Right atrium auricular region (tissue), 2 donors: ENCODE data around the gene CHD1L. TPM values are rescaled to one million over a fixed set of nuclear protein-coding genes. Genes with fewer than 3 reads are reported as not detected.
"Not testable (repeated sequence)": the region's sequence is repeated elsewhere in the genome, so short reads cannot be mapped to it uniquely, and the experiment has no call there.

Source experiments
- DNase-seq: peaks from one replicate; pipeline ENCODE4 v3.0.0-alpha.2; 2019; ENCODE audit warnings: low spot score
- H3K27ac ChIP-seq, 2 donors: fragments of 200-600 bp; sonication (generic); 1 replicate in 1 of 2; 2 replicates in 1 of 2; pipeline ENCODE4 v1.5.1; 2016 to 2019
- H3K27me3 ChIP-seq, 2 donors: fragments of 200-600 bp; sonication (generic); one replicate each; pipeline versions ENCODE4 v1.5.1 to v1.6.0; 2017 to 2019
- H3K36me3 ChIP-seq: fragments of 200-600 bp; sonication (generic); one replicate; pipeline ENCODE4 v1.5.1; 2016
- H3K4me1 ChIP-seq, 2 donors: fragments of 200-600 bp; sonication (generic); one replicate each; pipeline versions ENCODE4 v1.5.1 to v1.6.0; 2017 to 2019
- H3K4me3 ChIP-seq, 2 donors: fragments of 200-600 bp; sonication (generic); 1 replicate in 1 of 2; 2 replicates in 1 of 2; pipeline ENCODE4 v1.5.1; 2017 to 2019; ENCODE audit warnings: mild to moderate bottlenecking in 1 of 2, moderate library complexity in 1 of 2
- H3K9me3 ChIP-seq, 2 donors: fragments of 200-600 bp; sonication (generic); one replicate each; pipeline ENCODE4 v1.5.1; 2019
- total RNA-seq, 2 donors: library from RNA; depleted of rRNA; stranded (reverse); fragments of >200 nt; gene quantifications; one replicate each; pipeline ENCODE4 v1.1.0, GENCODE V29; 2016
- TF ChIP-seq, protein P1 (sequence below), 2 donors: fragments of 200-600 bp; sonication (generic); IDR thresholded peaks; one replicate each; pipeline ENCODE4 v1.5.1; 2019; ENCODE audit warnings: antibody characterized with exemption in 2 of 2

CHD1L gene
- total RNA-seq, 2 donors from 2014 or later, result 5.5 to 7.1 TPM

- Histone ChIP-seq H3K9me3 (no peaks in the 10 kb centered on the region), H3K4me3 (no peak overlapping the region), H3K4me1 (no peaks in the 10 kb centered on the region), H3K27ac (no peak overlapping the region), H3K36me3 (no peaks in the 10 kb centered on the region), H3K27me3 (no peaks in the 10 kb centered on the region)
- TF ChIP-seq, protein P1, sequence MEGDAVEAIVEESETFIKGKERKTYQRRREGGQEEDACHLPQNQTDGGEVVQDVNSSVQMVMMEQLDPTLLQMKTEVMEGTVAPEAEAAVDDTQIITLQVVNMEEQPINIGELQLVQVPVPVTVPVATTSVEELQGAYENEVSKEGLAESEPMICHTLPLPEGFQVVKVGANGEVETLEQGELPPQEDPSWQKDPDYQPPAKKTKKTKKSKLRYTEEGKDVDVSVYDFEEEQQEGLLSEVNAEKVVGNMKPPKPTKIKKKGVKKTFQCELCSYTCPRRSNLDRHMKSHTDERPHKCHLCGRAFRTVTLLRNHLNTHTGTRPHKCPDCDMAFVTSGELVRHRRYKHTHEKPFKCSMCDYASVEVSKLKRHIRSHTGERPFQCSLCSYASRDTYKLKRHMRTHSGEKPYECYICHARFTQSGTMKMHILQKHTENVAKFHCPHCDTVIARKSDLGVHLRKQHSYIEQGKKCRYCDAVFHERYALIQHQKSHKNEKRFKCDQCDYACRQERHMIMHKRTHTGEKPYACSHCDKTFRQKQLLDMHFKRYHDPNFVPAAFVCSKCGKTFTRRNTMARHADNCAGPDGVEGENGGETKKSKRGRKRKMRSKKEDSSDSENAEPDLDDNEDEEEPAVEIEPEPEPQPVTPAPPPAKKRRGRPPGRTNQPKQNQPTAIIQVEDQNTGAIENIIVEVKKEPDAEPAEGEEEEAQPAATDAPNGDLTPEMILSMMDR (IDR thresholded peaks at IDR 0.05), result no peak
- no peak for DNase-seq
Measured at GRCh38 chr1:147236448-147236847, 6.0 kb upstream of the CHD1L start.

GRCh38 chr1:147236959-147237791 lies 5.3 kb upstream of the CHD1L start:
- no peak for DNase-seq
- Histone ChIP-seq H3K4me1 (no peaks in the 10 kb centered on the region), H3K27ac (no peak overlapping the region), H3K4me3 (no peak overlapping the region), H3K27me3 (no peaks in the 10 kb centered on the region), H3K9me3 (no peaks in the 10 kb centered on the region), H3K36me3 (no peaks in the 10 kb centered on the region)
- TF ChIP-seq, protein P1 (IDR thresholded peaks at IDR 0.05), result no peak

DNA sequence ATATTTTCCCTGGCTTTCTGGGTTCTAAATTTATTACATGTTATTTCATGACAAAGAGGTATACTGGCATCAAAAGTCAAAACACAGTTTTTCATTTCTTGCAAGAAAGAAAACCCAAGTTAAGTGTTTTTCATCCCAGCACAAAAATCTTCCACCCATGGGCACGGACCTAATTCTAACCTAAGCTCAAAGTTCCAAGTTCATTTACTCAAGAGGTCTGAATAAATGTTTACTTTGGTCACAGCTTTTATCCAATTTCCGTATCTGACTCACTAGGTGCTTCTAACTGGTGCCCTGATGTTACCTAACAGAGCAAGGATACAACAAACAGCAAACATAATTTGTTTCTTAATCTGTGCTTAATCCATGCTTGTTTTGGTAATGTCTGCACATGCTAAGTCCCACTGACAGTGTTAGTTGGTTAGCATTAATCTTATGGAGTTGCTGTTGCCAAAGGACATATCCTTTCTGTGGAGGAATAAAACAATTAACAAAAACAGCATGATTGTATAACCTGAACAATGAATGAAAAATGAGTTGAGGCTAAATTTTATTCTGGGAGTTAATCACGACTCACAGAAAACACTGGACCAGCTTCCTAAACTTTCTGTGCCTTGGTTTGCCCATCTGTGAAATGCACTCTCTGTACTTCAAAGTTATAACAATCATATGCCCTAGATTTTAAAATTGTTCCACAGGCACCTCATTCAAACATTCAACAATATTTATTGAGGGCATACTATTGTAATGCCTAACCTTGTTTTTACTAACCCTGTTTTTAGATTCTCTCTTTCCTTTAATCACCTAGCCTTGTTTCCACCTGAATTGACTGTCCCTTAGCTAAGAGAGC lies 4.2 kb upstream of the CHD1L start:
- no peaks in the 10 kb centered on the region for H3K36me3 ChIP-seq
- H3K9me3 ChIP-seq, result no peaks in the 10 kb centered on the region
- TF ChIP-seq, protein P1 (IDR thresholded peaks at IDR 0.05), result no peak
- no peak overlapping the region for H3K27ac ChIP-seq
- H3K4me3 ChIP-seq, result no peak overlapping the region
- H3K27me3 ChIP-seq, result no peaks in the 10 kb centered on the region
- H3K4me1 ChIP-seq, result no peaks in the 10 kb centered on the region
- no peak for DNase-seq

DNA sequence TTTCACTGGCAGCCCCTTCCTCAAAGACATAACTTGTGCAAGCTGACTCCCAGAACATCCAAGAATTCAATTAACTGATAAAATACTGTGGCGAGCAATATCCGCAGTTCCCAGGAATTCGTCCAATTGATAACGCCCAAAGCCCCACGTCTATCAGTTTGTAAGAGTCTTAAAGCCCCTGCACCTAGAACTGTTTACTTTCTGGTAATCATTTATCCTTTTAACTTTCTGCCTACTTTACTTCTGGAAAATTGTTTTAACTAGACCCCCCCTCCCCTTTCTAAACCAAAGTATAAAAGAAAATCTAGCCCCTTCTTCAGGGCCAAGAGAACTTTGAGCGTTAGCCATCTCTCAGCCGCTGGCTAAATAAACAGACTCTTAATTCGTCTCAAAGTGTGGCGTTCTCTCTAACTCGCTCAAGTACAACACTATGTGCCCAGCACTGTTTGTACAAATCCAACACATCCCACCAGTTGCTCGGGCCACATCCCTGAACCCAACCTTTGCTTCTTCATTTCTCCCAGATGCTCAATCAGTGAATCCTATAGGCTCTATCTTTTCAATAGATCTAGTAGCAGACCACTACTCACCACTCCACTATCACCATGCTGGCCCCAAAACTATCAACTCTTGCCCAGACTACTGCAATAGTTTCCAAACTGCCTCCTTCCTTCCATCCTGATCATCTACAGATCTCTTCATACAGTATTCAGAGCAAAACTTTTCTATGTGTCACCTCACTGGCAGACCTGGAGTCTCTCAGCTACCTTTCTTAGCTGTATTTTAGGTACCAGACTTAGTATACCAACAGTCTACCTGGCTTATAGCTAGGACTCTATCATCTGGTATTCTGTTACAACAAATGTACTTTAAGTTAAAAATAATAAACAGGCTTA lies 3.3 kb upstream of the CHD1L start:
- H3K9me3 ChIP-seq, result no peaks in the 10 kb centered on the region
- no peaks in the 10 kb centered on the region for H3K27me3 ChIP-seq
- DNase-seq, result no peak
- no peaks in the 10 kb centered on the region for H3K36me3 ChIP-seq
- peaks cover 0 to 6% of the 10 kb centered on the region in 2 donors for H3K4me1 ChIP-seq
- no peak overlapping the region for H3K27ac ChIP-seq
- H3K4me3 ChIP-seq, result no peak overlapping the region
- TF ChIP-seq, protein P1 (IDR thresholded peaks at IDR 0.05), result no peak

- not testable (repeated sequence) for H3K36me3 ChIP-seq, DNase-seq, H3K4me3 ChIP-seq, H3K27me3 ChIP-seq, H3K9me3 ChIP-seq, H3K4me1 ChIP-seq, H3K27ac ChIP-seq
Measured at GRCh38 chr1:147240131-147240721, 2.3 kb upstream of the CHD1L start.
